GM10266 (cell line): ENCODE measurements around the gene STK24.
"Not testable (repeated sequence)": the region's sequence is repeated elsewhere in the genome, so short reads cannot be mapped to it uniquely, and the experiment has no call there.

Source experiments
- DNase-seq: peaks from one replicate; pipeline ENCODE4 v3.0.0; 2012; ENCODE audit errors: extremely low spot score
- TF ChIP-seq, protein P1 (sequence below): IDR thresholded peaks from 2 replicates; pipeline ENCODE4 v1.5.1; 2012; ENCODE audit warnings: mild to moderate bottlenecking, low read depth; ENCODE audit not compliant: control insufficient read depth, insufficient read depth; ENCODE audit errors: missing control alignments

The STK24 gene

DNA sequence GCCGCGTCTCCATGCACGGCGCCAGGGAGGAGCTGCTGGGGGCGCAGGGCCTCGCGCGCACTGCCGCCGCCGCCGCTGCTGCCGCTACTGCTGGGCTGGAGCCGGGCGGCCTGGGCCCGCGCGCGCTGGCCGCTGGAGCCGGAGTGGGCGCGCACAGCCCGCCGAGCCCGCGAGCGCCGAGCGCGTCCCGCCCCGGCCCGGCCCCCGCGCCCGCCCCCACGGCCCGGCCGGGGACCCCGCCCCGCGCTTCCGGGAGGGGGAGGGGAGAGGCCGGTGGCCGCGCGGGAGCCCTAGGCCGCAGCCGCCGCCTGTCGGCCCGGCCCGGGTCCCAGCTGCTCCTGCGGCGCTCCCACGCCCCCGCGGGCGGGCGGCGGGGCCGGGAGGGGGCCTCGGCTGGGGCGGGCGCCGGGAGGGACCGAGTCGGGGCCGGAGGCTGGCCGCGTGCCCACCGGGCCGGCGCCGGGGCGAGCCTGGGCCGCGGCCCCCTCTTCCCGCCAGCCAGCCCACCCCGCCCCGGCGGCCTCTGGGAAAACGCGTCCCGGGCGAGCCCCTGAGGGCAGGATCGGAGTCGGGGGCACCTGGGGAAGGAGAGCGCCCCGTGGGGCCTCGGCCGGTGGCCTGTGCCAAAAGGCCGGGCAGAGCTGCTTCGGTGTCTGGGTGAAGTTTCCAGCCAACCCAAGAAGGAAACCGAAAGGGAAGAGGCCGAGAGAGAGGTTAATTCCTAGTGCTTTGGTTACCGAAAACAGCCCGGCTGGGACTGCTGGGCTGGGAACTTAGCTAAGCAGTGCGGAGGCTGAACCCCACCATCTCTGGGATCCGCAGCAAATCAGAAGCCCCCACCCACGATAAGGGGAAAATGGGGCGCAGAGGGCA, at the start of gene STK24:
Gene STK24, minus strand, starts transcription at position 145 of the 873 bp plus-strand sequence. CDS start 321 bp downstream, outside the sequence.
- TF ChIP-seq, protein P1, sequence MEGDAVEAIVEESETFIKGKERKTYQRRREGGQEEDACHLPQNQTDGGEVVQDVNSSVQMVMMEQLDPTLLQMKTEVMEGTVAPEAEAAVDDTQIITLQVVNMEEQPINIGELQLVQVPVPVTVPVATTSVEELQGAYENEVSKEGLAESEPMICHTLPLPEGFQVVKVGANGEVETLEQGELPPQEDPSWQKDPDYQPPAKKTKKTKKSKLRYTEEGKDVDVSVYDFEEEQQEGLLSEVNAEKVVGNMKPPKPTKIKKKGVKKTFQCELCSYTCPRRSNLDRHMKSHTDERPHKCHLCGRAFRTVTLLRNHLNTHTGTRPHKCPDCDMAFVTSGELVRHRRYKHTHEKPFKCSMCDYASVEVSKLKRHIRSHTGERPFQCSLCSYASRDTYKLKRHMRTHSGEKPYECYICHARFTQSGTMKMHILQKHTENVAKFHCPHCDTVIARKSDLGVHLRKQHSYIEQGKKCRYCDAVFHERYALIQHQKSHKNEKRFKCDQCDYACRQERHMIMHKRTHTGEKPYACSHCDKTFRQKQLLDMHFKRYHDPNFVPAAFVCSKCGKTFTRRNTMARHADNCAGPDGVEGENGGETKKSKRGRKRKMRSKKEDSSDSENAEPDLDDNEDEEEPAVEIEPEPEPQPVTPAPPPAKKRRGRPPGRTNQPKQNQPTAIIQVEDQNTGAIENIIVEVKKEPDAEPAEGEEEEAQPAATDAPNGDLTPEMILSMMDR: peak; percentile 32
- DNase-seq: peak; percentile 94

DNA sequence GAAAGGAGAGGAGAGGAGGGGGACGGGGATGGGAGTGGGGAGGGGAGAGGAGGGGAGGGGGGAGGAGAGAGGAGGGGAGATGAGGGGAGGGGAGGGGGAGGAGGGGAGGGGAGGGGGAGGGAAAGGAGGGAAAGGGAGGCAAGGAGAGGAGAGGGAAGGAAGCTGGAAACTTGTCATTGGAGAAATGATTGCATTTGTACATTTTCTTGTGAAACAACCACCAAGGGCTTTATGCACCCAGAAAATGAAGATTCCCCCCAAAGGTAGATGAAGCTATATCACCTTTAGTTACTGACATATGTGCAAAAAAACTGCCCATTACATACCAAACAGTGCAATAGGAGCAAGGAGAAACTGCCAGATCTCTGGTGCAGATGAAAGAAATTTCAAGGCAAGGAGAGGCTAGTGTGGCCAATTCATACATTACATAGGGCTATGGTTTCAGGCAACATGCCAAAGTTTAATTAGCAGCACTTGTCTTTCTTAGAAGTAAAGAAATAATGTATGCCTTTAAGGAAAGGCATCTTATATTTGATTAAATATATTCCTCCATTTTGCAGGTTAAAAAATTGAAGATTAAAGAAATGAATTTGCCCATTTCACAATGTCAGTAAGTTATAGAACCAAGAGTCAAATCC, 49.5 kb upstream of the STK24 start:
- DNase-seq: no peak
- TF ChIP-seq, protein P1: no peak

DNA sequence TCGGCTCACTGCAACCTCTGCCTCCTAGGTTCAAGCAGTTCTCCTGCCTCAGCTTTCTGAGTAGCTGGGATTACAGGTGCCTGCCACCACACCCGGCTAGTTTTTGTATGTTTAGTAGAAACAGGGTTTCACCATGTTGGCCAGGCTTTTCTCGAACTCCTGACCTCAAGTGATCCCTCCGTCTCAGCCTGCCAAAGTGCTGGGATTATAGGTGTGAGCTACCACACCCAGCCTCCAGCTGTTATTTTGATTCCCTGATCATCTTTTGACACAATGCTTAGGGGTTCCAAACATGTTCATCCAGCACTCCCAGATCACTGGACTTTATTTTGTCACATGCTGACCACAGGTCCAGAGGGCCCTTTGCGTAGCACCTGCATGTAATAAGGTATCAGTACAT, 47.7 kb upstream of the STK24 start:
- not testable (repeated sequence) for DNase-seq

DNA sequence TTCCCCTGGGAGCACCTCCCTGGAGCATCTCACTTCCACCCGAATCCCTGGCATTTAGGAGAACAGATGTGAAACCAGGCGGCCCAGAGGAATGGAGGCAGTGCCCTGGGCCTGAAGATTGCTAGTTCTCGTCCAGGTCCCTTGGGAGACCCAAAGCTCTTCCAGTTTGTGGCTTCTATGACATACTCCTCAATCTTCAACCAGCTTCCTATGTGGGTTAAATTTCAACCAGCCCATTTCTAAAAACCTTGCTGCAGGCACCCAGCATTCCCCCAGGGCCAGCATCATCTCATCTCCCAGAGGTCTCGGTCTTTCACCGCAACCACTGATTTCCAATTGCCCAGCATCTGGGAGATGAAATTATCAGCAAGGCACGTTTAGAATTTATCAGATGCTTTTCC, 46.0 kb upstream of the STK24 start:
- TF ChIP-seq, protein P1: no peak
- DNase-seq: no peak

DNA sequence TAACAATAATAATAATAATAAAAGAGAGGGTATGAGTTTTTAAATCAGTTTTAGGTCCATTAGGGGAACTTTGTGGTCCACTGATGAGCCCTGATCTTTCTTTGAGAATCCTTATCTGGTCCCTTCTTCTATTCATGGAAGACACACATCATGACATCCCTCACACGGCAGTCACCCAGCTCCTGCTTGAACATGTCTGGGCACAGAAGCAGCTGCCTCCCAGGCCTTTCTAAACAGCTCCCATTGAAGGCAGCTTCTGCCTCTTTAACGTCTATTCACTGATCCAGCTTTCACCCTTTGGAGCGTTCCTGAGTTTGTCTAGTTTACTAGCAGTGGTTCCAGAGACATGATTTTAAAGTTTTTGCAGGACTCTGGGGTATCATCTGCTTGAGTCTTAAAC, 42.6 kb upstream of the STK24 start:
- no peak for DNase-seq
- TF ChIP-seq, protein P1: no peak

DNA sequence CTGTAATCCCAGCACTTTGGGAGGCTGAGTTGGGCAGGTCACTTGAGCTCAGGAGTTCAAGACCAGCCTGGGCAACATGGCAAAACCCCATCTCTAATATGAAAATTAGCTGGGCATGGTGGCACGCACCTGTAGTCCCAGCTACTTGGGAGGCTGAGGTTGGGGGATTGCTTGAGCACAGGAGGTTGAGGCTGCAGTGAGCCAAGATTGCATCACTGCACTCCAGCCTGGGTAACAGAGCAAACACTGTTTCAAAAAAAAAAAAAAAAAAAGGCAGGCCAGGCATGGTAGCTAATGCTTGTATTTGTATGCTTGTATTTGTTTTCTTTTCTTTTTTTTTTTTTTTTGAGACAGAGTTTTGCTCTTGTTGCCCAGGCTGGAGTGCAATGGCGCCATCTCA, 38.7 kb upstream of the STK24 start:
- DNase-seq: not testable (repeated sequence)

DNA sequence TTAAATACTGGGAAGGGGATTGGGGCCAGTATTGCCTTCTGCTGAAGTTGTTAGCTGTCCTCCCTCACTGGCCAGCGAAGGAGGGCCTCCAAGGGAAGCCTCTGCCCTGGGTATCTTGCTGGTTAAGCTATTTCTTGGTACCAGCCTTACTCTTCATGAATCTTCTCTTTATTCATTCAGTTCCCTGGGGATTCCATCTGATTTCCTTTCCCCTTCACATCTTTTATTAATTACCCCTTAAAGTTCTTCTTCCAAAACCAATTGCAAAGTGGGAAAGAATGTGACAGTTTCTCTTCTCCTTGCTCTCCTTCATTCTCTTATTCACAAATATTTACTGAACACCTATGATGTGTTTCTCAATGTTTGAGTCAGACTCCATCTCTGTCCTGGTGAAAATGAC, 36.7 kb upstream of the STK24 start:
- TF ChIP-seq, protein P1: no peak
- DNase-seq: no peak

DNA sequence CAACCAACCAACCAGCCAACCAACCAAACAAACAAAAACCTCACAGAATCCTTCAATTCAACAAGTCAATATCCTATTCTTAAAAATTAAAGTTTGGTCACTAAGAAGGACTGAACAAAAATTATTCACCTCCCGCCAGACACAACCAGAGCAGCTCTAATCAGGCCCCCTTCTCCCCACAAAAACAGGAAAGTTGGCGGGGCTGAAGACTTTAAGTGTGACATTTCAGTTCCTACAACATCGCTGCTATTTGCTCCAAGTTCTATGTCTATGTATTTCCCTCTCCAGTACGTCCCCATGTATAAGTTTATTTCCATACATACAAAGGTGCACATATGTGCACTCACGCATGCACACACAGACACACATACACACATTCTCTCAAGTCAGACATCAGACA, 32.8 kb upstream of the STK24 start:
- TF ChIP-seq, protein P1: no peak
- no peak for DNase-seq
